Peyer's patch (tissue), 4 donors: ENCODE measurements around the gene NCAM2.

ENCODE experiments used
- CTCF ChIP-seq, 6 experiments: fragments of 450-650 bp in 4 of 6; fragments of 200-600 bp in 2 of 6; sonication (generic) in 1 of 6; IDR thresholded peaks; one replicate each; pipeline ENCODE4 v1.5.1; 2017 to 2019; ENCODE audit warnings: antibody characterized with exemption in 6 of 6, mild to moderate bottlenecking in 3 of 6, moderate library complexity in 1 of 6
- POLR2A ChIP-seq, 2 donors: fragments of 450-650 bp; IDR thresholded peaks; one replicate each; pipeline ENCODE4 v1.5.1; 2017; ENCODE audit warnings: antibody characterized with exemption in 2 of 2, mild to moderate bottlenecking in 2 of 2, moderate library complexity in 2 of 2

- TF ChIP-seq CTCF (IDR thresholded peaks at IDR 0.05) (no peak), POLR2A (IDR thresholded peaks at IDR 0.05) (no peak)
These were observed 465.2 kb downstream of the NCAM2 start for GRCh38 chr21:21463456-21463855.
